GM21423 (cell line): ENCODE measurements around the gene PYCR2.

Source experiments
- ATAC-seq: cut with Tn5 transposase; IDR thresholded peaks from one replicate; pipeline ENCODE4 v1.9.1; 2021; ENCODE audit warnings: mild to moderate bottlenecking, moderate library complexity; ENCODE audit not compliant: unreplicated experiment

PYCR2 gene

DNA sequence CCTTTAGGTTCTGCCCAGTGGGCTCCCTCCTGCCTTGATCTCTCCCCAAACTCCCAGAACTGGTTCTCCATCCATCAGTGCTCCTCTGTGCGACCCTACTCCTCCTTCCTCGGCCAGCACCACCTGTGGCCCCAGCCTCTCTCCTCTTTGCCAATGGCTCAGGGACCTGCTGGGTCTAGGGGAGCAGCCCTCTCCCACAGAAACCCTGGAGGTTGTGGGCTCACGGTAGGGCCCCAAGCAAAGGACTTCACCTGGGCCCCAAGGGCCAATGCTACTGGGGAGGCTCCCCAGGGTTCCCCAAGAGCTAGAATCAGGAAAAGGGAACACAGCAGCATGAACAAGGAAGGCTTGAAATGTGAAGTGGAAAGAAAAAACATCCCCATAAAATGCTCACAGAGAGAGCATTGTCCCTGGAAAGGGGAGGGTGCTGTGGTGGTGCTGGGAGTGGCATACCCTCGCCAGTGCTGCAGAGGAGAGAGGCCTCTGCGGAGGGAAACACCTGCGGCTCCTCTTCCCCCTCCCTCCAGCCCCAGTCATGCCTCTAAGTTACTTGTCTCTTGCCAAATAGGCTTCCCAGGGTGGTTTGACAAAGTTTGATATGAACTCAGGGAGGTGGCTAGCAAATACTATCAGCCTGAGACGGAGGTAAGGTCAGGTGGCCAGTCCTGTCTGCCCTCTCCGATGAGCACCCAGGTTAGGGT is 44.4 kb downstream of the PYCR2 start:
- no peak for ATAC-seq

- no peak for ATAC-seq
Measured at GRCh38 chr1:225878282-225878681, 45.8 kb downstream of the PYCR2 start.

DNA sequence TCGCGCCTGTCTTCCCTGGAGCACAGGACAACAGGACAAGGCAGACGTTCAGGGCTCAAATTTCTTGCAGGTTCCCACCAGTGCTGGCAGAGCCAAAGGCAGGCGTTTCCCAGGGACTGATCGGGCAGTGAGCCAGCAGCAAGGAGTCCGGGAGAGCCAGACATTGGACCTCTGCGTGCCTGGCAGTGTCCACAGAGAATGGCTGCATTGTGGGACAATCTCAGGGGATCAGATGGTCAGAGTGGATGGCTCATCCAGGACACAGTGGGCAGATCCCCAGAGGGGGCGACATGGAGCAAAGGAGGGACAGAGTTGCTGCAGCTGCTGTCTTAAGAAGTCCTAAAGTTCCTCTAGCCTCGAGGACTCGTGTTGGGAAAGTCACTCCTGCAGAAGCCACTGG is 46.5 kb downstream of the PYCR2 start:
- ATAC-seq = no peak

- no peak for ATAC-seq
Measured at GRCh38 chr1:225876900-225877510, 47.0 kb downstream of the PYCR2 start.

DNA sequence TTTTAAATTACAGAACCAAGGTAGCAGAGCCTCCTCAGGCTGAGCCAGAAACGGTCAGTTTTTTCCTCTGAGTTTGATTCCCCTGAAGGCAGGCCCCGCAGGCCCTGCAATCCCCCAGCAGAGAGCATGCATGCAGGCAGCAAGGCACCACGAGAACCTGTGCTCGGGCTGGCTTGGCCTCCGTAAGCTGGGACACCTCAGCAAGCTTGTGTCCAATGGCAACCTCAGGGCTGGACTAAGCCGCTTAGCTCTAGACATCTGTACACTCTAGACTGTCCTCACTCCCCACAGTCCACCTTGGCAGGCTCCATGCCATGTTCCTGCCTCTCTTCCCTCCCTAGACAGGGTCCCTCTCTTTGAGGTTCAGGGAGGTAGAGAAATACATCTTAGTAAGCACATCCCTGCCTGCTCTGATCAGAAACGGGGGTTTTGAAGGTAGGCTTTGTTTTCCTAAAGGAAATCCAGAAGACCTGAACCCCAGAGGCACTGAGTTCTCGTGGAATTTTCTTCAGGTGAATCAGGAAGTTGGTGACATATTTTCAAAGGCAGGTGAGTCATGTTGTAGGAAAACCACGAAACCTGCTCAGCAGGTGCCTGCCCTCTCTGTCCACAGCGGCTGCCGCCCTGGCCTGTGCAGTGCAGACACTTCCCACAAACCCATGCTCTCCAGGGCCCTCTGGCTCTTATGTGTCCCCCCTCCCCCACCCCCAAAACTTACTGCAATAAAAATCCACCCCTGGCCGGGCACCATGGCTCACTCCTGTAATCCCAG is 48.8 kb downstream of the PYCR2 start:
- ATAC-seq = no peak

GRCh38 chr1:225874431-225874830 is 49.6 kb downstream of the PYCR2 start:
- ATAC-seq = no peak

DNA sequence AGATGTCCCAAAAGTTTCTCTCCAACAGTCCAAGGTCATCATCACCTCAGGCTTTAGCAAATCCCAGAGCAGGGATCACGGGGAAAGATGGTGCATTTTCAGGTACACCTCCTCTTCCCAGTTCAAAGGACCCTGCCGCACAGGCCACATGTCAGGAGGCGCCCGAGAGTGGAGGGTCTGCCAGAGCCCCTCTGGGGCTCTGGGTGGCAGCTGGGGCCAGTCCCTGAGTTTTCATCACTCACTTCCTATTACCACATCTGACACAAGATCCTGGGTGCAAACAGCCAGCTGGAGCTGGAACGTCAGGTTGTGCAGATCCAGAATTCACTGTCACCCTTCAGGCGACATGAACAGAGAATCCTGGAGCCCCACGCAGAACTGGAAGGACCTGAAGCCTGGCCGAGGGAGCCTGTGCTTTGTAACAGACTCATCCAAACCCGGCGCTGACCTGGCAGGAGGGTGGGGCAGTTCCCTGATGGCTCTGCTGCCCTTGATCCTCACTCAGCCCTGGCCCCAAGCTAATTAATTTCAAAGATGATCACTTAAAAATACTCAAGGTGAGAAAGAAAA is 50.7 kb downstream of the PYCR2 start:
- no peak for ATAC-seq

GRCh38 chr1:225872075-225872430 is 52.0 kb downstream of the PYCR2 start:
- no peak for ATAC-seq

DNA sequence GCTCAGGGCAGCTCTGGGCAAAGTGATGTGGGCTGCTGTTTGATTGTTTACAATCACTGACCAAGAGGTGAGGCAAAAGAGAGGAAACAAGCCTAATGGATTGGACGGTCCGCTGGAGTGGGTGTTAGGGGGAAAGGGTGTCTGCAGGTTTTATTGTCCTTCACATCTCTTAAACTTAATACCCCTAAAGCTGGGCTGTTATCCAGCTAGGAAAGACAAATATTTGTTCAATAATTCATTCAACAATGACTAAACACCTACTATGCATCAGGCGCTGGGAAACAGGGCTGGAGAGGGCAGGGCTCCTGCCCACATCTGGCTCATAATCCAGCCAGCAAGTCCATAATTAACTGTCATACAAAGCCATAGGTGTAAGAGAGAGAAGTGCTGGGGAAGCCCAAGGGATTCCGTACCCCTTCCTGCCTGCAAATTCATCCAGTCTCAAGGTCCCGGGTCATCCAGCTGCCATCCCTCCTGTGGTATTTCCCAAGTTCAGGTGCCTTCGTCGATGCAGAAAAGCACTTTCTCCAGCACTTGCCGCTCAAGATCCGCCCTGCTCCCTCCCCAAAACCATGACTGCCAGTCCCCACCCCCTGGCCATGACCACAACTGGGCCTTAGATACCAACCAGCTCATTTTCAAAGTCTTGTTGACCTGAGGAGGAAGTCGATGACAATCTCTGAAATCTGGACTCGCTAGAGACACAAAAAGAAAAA is 52.5 kb downstream of the PYCR2 start:
- ATAC-seq = no peak

DNA sequence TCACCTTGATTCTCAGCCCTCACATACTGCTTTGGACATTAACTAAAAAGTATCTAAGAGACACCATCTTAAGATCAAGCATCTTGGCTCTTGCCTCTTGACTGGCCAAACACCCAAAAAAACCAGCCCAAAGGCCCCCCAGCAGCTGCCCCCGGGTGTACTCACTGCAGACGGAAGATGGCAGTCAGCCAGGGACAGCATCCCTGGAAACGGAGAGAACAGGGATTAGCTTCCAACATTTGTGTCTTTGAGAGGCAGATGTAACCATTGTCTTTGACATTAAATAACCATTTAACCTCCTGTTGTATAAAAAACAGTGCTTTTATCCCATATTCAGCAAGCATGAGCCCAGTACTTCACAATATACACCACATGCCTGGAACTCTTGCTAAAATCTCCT is 53.1 kb downstream of the PYCR2 start:
- no peak for ATAC-seq
